ENCODE data around the gene HACD4. TPM values are rescaled to one million over a fixed set of nuclear protein-coding genes. Genes with fewer than 3 reads are reported as not detected.
"Not testable (repeated sequence)": the region's sequence is repeated elsewhere in the genome, so short reads cannot be mapped to it uniquely, and the experiment has no call there.

HACD4 gene
- polyA plus RNA-seq, 4 donors, result 2.9 to 3.2 (median 3.0) TPM

DNA sequence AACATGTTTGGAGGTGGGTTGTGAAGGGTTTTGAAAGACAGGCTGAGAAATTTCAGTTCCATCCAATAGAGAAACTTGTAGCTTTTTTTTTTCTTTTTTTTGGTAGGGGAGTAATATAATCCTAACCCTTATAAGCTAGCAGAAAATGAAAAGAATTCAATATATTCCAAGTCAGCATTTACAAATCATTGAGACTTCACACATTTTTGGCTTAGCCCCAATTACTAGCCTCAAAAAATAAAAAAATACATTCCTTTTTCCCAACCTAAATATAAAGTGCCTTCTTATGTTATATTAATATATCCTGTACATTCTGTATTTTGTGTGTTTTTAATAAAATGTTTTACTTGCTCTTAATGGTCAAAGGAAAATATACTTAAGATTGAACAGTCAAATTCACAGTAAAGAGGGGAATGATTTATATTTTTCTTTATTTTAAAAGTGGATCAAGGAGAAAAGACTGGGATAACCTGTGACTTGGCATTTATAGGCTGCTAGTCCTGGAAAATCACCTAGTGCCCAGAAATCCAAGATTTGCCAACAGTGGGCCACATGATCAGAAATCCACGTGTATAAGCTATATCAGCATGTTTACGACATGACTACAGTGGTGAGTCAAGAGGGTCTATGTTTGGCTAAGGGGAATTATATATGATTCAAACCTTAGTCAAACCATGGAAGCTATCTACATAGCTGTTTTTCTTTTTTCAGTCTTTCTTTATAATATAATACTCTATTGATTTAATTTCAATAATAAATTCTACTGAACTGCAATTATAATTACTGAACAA lies 14.5 kb downstream of the HACD4 start:
- no peak for DNase-seq (ENCODE audit: low read depth in 4 of 4, low spot score in 2 of 4)

DNA sequence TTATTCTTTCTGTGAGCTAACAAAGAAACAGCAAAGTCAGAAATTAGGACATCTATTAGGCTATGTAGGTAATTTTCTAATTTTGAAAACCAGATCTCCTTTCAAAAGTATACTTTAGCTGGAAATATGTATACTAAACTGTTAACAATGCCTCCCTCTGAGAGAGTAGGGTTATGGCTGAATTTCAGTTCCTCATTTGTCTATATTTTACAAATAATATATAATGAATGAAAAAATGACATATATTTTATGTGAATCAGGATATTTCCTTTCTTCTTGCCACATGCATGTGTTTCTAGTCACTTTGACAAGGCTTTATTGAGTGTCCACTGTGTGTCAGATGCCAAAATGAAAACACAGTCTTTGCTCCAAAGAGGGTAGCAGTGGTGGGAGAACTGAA lies 15.4 kb downstream of the HACD4 start:
- no peak for DNase-seq (ENCODE audit: low read depth in 4 of 4, low spot score in 2 of 4)

DNA sequence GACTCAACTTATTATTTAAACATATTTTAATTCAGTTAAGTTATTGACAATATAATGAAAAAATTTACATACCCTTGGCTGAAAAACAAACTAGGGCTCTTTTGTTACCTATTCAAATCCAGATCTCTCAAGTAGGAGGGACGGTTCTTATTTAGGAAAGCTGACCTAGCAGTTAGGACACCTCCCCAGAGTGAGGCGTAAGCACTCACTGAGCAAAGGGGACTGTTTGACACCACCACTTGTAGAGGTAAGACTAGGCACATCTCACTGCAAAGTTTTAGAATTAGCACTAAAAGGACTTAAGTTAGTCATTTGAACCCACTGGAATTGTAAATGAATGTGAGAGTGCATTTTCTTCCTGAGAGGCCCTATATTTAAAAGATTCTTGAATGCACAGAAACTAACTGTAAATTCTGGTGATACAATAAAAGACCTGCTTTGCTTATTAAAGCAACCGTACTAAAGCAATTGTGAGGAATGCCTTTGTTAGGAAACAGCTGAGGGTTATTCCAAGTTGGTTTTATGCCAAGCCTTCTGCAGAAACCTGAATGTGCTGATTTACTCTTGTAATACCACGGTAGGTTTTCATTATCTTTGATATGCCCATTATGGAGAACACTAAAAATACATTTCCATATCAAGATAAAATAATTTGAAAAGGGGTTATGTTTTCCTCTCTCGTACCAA lies 16.2 kb downstream of the HACD4 start:
- DNase-seq (ENCODE audit: low read depth in 4 of 4, low spot score in 2 of 4), result no peak

DNA sequence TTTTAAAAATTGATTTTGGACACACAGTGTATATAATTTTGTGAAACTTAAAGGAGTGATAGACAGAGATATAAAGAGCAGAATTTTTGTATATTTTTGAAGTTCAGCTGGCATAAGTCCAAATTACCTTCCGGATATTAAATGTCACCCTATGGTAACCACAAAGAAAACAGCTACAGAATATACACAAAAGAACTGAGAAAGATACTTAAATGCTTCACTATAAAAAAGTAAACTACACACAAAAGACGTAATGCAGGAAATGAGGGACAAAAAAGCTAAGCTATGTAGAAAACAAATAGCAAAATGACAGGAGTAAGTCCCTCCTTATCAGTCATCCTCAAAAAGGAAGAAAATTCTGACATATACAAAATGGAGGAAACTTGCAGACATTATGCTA lies 29.4 kb downstream of the HACD4 start:
- DNase-seq (ENCODE audit: low read depth in 4 of 4, low spot score in 2 of 4), result no peak

DNA sequence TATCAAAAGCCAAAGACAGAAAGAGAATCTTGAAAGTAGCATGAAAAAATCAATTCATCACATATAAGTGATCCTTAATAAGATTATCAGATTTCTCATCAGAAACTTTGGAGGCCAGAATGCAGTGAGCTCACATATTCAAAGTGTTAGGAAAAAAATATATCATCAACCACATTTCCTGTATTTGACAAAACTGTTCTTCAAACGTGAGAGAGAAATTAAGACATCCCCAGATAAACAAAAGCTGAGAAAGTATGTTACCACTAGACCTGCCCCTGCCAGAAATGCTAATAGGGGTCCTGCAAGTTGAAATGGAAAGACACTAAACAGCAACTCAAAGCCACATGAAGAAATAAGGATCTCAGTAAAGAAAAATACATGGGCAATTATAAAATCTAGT lies 29.9 kb downstream of the HACD4 start:
- DNase-seq (ENCODE audit: low read depth in 4 of 4, low spot score in 2 of 4), result no peak

DNA sequence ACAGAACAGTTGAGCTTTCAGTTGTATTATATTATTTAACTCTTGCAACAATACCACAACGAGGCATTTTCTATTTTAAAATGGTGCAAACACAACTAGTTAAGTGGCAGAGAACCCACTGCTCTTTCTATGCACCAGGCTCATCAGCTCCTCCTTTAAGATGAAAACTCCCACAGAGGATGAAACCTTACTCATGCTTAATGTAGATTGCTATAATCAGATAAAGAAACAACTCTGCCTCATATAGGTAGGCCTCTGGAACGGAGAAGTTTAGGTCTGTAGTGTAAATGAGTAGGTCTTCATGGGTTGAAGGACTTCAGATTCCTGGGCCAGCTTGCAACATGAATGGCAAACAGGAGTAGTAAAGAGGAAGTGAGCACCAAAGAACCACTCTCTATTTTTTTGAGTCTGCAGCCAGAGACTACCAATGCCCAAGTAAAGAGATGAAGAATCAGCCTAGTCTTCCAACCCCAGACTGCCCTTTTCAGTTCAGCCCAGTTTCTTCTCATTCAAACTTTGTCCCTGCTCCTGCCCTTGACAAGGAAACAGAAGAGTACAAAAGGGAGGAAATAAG lies 33.9 kb downstream of the HACD4 start:
- no peak for DNase-seq (ENCODE audit: low read depth in 4 of 4, low spot score in 2 of 4)

DNA sequence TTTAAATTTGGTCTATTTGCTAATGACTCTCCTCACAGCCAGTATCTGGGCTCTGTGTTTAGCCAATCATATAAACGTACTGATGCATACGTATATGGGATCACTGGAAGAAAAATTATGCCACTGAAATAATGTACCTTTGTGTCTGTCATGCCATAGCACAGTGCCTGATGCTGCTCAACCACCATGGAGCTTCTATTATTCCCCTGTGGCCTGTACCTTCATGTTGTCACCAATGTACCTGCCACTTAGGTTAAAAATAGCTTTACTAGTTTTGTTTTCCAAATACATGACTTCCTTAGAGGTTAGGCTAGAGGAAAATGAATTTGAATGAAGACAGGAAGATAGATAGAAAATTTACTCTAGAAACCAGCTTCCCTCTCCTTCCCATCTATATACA lies 34.6 kb downstream of the HACD4 start:
- DNase-seq (ENCODE audit: low read depth in 4 of 4, low spot score in 2 of 4), result no peak

DNA sequence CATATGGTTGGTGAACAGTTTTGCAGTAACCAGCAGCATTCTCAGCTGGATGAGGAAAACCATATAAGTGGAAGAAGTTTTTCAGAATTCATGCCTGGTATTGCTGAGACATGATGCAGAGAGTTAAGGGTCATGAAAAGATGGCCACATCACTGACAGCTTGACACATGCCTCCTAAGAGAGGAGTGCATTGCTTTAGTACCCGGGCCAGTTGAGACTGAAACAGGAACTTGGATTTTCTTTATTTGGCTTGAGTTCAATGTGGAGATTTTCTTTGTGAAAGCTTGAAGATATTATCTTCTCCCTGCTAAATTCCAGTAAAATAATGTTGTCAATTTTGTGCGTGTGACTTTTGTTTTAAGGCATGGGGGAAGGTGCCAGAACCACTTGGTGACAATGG lies 35.8 kb downstream of the HACD4 start:
- no peak for DNase-seq (ENCODE audit: low read depth in 4 of 4, low spot score in 2 of 4)

DNA sequence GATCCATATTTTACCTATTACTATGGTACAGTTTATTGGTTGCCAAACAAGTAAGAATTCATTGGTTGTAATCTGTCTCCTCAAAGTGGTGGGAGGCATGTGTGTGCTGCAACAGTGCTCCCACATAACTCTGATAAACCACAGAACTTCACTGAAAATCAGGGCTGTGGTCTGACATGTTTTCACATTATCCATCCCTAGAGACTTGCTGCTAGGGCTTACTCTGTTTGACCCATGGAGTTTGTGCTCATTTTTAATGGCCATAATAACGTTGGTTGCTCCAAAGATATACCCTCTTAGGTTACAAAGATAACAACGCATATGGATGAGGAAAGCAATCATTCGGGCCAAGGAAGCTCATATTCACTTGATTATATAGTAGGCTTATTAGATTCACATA lies 37.0 kb downstream of the HACD4 start:
- DNase-seq (ENCODE audit: low read depth in 4 of 4, low spot score in 2 of 4), result no peak

DNA sequence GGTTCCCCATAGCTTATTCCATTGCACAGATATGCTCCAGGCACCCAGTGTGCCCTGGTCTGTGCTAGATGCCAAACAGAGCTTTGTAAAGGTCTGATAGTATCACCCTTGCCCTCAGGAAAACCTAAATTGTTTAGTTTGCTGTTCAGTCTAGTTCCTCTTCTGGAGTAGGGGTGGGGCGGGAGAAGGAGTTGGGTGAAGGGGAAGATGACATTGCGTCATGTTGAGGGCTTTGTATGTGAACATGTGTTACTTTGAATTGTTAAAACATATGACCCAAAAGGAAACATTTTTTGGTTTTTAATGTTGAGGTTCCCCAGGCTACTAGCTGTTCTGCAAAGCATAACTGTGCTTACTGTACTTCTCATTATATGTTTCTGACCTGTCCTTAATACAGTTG lies 40.6 kb downstream of the HACD4 start:
- no peak for DNase-seq (ENCODE audit: low read depth in 4 of 4, low spot score in 2 of 4)

DNA sequence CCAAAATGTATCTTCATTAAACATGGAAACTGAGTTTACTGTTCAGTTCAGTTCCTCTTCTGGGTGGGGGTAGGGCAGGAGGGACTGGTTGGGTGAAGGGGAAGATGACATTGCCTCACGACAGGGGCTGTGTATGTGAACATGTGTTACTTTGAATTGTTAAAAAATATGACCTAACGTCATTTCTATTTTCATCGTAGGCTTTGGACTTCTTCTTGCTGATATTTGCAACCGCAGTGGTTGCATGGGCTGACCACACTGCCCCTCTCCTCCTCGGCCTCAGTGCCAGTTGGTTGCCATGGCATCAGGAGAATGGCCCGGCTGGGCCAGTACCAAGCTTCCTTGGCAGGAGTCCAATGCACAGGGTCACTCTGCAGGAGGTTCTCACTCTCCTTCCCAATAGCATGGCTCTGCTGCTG lies 41.5 kb downstream of the HACD4 start:
- no peak for DNase-seq (ENCODE audit: low read depth in 4 of 4, low spot score in 2 of 4)

DNA sequence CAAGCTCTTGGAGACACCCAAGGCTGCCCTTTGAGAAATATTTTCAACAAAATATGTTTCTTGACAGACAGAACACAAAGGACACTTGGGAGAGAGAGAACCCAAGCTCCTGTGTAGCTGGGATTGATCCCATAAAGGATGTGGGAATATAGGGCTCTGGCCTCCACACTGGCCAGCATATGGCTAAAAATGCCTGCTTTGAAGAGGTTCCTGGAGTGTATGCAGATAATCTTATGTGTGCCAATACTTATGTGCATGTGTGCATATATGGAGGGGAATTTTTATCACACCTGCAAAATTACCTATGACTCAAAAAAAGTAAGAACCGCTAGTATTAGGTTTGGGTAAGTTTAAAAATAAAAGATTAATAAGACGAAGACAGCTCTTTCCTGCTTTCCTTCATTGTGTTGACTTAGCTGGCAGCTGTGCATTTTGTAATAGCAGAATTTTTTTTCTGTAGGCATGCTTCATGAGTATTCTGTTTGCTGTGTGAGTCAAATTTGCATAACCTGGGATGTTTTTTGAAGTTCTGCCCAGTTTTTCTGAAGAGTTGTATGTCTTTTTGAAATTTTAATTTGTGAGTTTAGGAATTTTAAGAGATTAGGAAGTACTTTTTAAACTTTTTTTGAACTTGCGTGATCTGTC lies 42.6 kb downstream of the HACD4 start:
- DNase-seq (ENCODE audit: low read depth in 4 of 4, low spot score in 2 of 4), result no peak

DNA sequence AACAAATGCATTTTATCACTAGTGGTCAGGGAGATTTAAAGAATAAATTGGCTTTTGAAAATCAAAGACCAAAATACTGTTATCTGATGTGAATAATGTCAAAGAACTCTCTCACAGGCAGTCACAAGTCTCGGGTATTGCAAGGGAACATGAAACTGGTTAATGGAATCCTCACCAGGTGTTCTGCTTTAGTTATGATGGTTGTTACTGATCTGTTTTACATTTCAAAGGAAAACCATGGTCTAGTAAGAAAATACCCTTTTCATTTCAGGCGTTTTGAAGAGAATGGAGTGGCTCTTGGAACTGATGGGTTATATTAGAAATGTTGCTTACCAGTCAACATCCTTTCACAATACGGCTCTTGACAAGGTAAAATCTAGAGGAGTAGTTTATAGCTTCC lies 43.4 kb downstream of the HACD4 start:
- no peak for DNase-seq (ENCODE audit: low read depth in 4 of 4, low spot score in 2 of 4)

DNA sequence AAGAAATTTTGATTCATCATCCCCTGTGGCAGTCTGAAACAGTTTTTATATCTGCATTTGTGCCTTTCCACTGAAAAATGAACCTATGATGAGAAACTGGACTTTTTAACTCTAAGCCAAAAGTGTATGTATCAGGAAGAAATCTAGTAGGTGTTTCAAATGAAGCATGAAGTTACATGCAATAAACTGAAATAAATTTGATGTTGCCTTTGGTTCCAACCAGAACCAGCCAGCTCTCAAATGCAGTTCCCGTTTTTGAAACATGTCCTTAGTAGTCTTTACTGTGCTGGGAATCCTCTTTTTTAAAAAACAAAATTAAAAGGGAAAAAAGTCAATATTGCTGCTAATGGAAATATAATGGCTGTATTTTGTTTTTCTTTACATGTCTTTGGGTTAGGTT lies 43.9 kb downstream of the HACD4 start:
- DNase-seq (ENCODE audit: low read depth in 4 of 4, low spot score in 2 of 4), result no peak

DNA sequence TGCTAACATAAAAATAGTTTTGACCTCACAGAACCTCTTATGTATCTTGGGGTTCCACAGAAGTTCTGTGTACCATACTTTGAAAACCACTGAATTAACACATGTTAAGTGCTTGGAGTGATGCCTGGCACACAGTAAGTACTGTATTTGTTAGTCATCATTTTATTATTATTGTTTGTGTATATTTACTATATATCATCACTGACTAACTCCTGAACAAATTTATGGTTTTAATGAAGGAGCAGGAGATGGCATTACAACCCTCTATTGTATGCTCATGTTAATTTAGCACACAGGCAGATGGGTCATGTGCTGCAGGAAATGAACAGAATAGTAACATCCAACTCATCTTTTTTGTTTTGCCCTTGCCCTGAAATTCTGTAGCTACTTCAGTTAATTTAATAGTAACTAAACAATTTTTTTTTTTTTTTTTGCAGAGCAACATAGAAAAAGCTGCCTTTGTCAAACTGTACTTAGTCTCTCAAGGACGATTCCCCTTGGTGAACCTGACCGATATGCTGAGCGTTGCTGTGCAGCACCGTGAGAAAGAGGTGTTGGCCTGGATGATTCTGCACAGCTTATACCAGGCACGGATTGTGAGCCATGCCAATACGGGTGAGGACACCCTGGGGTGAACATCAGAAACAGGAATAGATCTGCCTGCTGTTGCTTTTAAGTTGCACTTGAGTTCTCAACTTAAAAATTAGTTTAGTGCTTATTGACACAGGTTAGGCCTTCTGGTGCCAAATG lies 45.4 kb downstream of the HACD4 start:
- DNase-seq (ENCODE audit: low read depth in 4 of 4, low spot score in 2 of 4), result no peak

DNA sequence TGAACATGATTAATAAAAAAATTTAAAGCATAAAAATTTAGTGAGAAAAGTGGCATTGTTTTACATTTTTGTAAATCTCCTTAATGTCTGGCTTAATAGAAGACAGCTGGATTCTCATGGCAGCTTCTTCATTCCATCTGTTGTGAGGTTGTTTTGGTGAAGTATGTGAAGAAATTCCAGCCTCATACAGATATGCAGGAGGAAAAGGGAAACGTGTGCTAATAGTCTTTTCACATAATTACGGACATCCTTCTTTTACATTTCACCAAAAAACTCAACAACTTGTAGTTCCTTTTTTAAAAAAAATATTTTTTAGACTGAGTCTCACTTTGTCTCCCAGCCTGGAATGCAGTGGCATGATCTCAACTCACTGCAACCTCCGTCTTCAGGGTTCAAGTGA lies 46.9 kb downstream of the HACD4 start:
- DNase-seq (ENCODE audit: low read depth in 4 of 4, low spot score in 2 of 4), result no peak

DNA sequence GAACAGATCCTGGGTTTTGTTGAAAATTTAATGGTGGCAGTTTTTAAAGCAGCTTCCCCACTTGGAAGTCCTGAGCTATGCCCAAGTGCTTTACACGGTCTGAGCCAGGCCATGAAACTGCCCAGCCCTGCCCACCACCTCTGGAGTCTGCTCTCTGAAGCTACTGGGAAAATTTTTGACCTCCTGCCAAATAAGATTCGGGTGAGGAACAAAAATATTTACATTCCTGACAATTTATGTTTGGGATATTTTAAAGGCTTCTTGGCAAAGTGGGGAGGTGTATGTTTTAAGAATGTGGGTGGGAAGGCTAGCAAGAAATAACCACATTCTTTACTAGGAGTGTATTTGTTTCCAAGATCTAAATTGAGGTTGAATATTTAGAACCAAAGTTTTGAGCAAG lies 50.0 kb downstream of the HACD4 start:
- DNase-seq (ENCODE audit: low read depth in 4 of 4, low spot score in 2 of 4), result no peak

DNA sequence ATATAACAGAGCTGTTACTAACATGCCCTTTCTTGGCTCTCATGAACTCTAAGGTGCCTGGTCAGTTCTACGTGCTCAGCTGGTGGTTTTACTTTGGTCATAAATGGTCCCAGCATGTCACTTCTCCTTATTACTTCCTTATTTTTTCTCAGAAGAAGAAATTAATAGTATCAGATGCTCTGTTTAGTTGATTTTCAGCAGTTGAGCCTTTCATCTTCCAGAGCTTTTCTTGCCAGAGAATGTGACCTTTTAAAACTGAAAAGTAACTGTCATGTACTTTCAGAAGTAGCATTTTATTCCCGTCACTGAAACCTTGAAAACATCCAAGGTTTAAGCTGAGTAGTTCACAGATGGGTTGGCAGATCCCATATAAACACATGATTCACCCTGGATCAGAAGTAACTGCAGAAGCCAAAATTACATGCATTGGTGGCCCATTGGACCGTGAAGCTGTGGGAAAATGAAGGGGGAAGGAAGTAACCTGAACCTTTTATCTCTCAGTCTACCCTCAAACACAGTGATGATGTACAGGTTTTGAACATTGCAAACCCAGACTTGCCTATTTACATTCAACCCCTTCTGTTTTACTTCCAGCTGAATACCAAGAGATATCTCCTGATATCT lies 50.5 kb downstream of the HACD4 start:
- peak in 1 of 4 donors; percentile 19 for DNase-seq (ENCODE audit: low read depth in 4 of 4, low spot score in 2 of 4)

DNA sequence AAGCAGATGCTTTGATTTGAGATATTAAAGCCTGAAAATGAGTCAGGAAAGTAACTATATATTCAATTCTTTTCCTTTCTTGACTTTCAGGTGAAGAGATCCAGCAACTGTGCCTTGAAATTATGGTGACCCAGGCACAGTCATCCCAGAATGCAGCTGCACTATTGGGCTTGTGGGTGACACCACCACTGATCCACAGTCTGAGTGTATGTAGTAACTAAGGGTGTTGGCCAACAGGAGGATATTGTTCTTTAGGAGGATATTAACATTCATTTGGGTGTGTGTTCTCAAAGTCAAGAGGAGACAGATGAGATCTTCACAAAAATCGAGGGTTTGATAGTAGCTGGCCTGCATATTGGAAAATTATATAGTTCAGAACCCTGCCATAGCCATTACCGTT lies 53.2 kb downstream of the HACD4 start:
- no peak for DNase-seq (ENCODE audit: low read depth in 4 of 4, low spot score in 2 of 4)

DNA sequence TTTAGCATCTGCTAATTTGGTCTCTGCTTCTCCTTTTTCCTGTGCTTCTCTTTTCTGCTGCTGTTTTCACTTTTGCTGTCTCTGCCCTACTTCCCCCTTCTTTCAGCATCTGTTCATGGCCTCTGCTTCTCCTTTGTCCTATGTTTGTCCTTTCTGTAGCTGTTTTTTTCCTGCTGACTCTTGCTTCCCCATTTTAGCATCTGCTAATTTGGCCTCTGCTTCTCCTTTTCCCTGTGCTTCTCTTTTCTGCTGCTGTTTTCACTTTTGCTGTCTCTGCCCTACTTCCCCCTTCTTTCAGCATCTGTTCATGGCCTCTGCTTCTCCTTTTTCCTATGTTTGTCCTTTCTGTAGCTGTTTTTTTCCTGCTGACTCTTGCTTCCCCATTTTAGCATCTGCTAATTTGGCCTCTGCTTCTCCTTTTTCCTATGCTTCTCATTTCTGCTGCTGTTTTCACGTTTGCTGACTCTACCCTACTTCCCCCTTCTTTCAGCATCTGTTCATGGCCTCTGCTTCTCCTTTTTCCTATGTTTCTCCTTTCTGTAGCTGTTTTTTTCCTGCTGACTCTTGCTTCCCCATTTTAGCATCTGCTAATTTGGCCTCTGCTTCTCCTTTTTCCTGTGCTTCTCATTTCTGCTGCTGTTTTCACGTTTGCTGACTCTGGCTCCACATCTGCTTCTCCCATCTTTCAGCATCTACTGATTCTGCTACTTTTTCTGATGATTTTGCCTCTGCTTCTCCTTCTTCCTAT lies 57.1 kb downstream of the HACD4 start:
- not testable (repeated sequence) for DNase-seq (ENCODE audit: low read depth in 4 of 4, low spot score in 2 of 4)
